HCT116 (cell line): ENCODE data around the gene RPL21. TPM values are rescaled to one million over a fixed set of nuclear protein-coding genes. Genes with fewer than 3 reads are reported as not detected.

ENCODE experiments used
- ATAC-seq: fragments of 200-7000 bp; cut with Tn5 transposase; 2 replicates; pipeline ENCODE4 v1.9.1; 2020; ENCODE audit warnings: mild to moderate bottlenecking, moderate library complexity
- BruUV-seq: library from RNA; stranded (reverse); fragments of 400-500 nt; replicated peaks from 2 replicates; lab custom pipeline; 2021; lab: Mats Ljungman, UMichigan
- CTCF ChIA-PET: fragments of 300-600 bp; sonication (Branson Sonifier 250); formaldehyde crosslinking; loops from one replicate; lab custom pipeline; 2021; ENCODE audit warnings: antibody characterized with exemption; lab: Charles Lee
- POLR2A ChIA-PET: fragments of 300-600, 350-600 bp; sonication (Branson Sonifier 250); formaldehyde crosslinking; loops from one replicate; lab custom pipeline; 2021; ENCODE audit warnings: antibody characterized with exemption; lab: Charles Lee
- RAD21 ChIA-PET, 2 experiments: fragments of 300-600 bp; sonication (Branson Sonifier 250); formaldehyde crosslinking; loops; one replicate each; lab custom pipeline; 2023; ENCODE audit warnings: low total read pairs in 2 of 2; ENCODE audit not compliant: uncharacterized antibody in 2 of 2, unreplicated experiment in 2 of 2, low non-redundant PET in 1 of 2; lab: Charles Lee
- DNase-seq: peaks from one replicate; pipeline ENCODE4 v3.0.0-alpha.2; 2010; ENCODE audit warnings: low read depth, low spot score
- H2AFZ ChIP-seq: fragments of 200-600 bp; shearing (Covaris generic), sonication (generic); 2 replicates; pipeline ENCODE4 v1.6.1; 2017; ENCODE audit warnings: low read depth, mixed run types, mixed read lengths, antibody characterized with exemption, low read length; ENCODE audit not compliant: poor library complexity, severe bottlenecking
- H3K27ac ChIP-seq: 2 replicates; pipeline ENCODE4 v1.5.1; 2012; ENCODE audit warnings: low read depth, low read length
- H3K27me3 ChIP-seq: fragments of 200-600 bp; sonication (generic); 2 replicates; pipeline ENCODE4 v1.6.1; 2016; ENCODE audit warnings: mixed run types, low read length, mixed read lengths; ENCODE audit not compliant: insufficient read depth
- H3K36me3 ChIP-seq, 2 experiments: fragments of 200-500 bp in 1 of 2; fragments of 200-600 bp in 1 of 2; sonication (Bioruptor generic) in 1 of 2; sonication (generic) in 1 of 2; 2 replicates each; pipeline versions ENCODE4 v1.5.1 to v1.6.1; 2014 to 2016; ENCODE audit warnings: low read length in 2 of 2, inconsistent platforms in 1 of 2, mixed read lengths in 1 of 2, mixed run types in 1 of 2; ENCODE audit not compliant: insufficient read depth in 2 of 2, control insufficient read depth in 1 of 2
- H3K4me1 ChIP-seq, 2 experiments: fragments of 200-600 bp in 1 of 2; sonication (generic) in 1 of 2; 2 replicates each; pipeline versions ENCODE4 v1.5.1 to v1.6.1; 2012 to 2017; ENCODE audit warnings: low read length in 2 of 2, inconsistent platforms in 1 of 2, mild to moderate bottlenecking in 1 of 2, mixed read lengths in 1 of 2, mixed run types in 1 of 2, moderate library complexity in 1 of 2; ENCODE audit not compliant: insufficient read depth in 2 of 2, control insufficient read depth in 1 of 2
- H3K4me2 ChIP-seq: fragments of 200-600 bp; sonication (generic); 2 replicates; pipeline ENCODE4 v1.6.1; 2017; ENCODE audit warnings: mixed run types, low read length, mixed read lengths
- H3K4me3 ChIP-seq, 2 experiments: fragments of 200-600 bp in 1 of 2; sonication (generic) in 1 of 2; replicated peaks in 1 of 2; 2 replicates each; pipeline ENCODE4 v1.5.1; 2011 to 2016; ENCODE audit warnings: low read length in 2 of 2, control low read depth in 1 of 2, low read depth in 1 of 2, mild to moderate bottlenecking in 1 of 2, mixed read lengths in 1 of 2, mixed run types in 1 of 2
- H3K79me2 ChIP-seq: fragments of 200-600 bp; sonication (generic); 2 replicates; pipeline ENCODE4 v1.6.1; 2017; ENCODE audit warnings: mild to moderate bottlenecking, mixed run types, low read length, moderate library complexity, mixed read lengths; ENCODE audit not compliant: insufficient read depth
- H3K9ac ChIP-seq: fragments of 200-600 bp; sonication (generic); 2 replicates; pipeline ENCODE4 v1.6.1; 2016; ENCODE audit warnings: low read length, mixed read lengths
- H3K9me2 ChIP-seq: fragments of 200-600 bp; sonication (generic), shearing (Covaris generic); 2 replicates; pipeline ENCODE4 v1.6.1; 2017; ENCODE audit warnings: mixed run types, mild to moderate bottlenecking, moderate library complexity; ENCODE audit not compliant: insufficient read depth
- H3K9me3 ChIP-seq, 2 experiments: fragments of 200-500 bp in 1 of 2; fragments of 200-600 bp in 1 of 2; sonication (Bioruptor generic) in 1 of 2; sonication (generic) in 1 of 2; 2 replicates each; pipeline ENCODE4 v1.6.1; 2014 to 2017; ENCODE audit warnings: low read length in 2 of 2, mixed read lengths in 2 of 2, inconsistent platforms in 1 of 2, low read depth in 1 of 2, mild to moderate bottlenecking in 1 of 2, mixed run types in 1 of 2, moderate library complexity in 1 of 2; ENCODE audit not compliant: control insufficient read depth in 1 of 2, insufficient read depth in 1 of 2
- H4K20me1 ChIP-seq: fragments of 200-600 bp; sonication (generic), shearing (Covaris generic); 2 replicates; pipeline ENCODE4 v1.6.1; 2017; ENCODE audit warnings: mixed run types, mild to moderate bottlenecking, moderate library complexity; ENCODE audit not compliant: insufficient read depth
- ATF3 ChIP-seq: IDR thresholded peaks from 2 replicates; pipeline ENCODE4 v1.6.1; 2012
- CBX3 ChIP-seq: IDR thresholded peaks from 2 replicates; pipeline ENCODE4 v1.6.1; 2012; ENCODE audit warnings: low read depth
- CEBPB ChIP-seq: IDR thresholded peaks from 2 replicates; pipeline ENCODE4 v1.6.1; 2012; ENCODE audit warnings: low read depth
- EGR1 ChIP-seq: IDR thresholded peaks from 2 replicates; pipeline ENCODE4 v1.6.1; 2012; ENCODE audit warnings: low read depth
- EZH2 ChIP-seq: fragments of 200-600 bp; sonication (generic); IDR thresholded peaks from 2 replicates; pipeline ENCODE4 v1.6.1; 2017; ENCODE audit warnings: antibody characterized with exemption, mixed run types
- EZH2phosphoT487 ChIP-seq: fragments of 200-600 bp; IDR thresholded peaks from 2 replicates; pipeline ENCODE4 v1.6.1; 2018; ENCODE audit warnings: antibody characterized with exemption, borderline replicate concordance
- POLR2A ChIP-seq: IDR thresholded peaks from 2 replicates; pipeline ENCODE4 v1.7.0; 2011; ENCODE audit warnings: borderline replicate concordance; ENCODE audit not compliant: insufficient read depth, insufficient read length; ENCODE audit errors: extremely low read depth
- RAD21 ChIP-seq: IDR thresholded peaks from 2 replicates; pipeline ENCODE4 v1.6.1; 2012; ENCODE audit warnings: low read depth, mild to moderate bottlenecking
- SIN3A ChIP-seq: IDR thresholded peaks from 2 replicates; pipeline ENCODE4 v1.6.1; 2012; ENCODE audit warnings: low read depth
- SRF ChIP-seq: IDR thresholded peaks from 2 replicates; pipeline ENCODE4 v1.6.1; 2012; ENCODE audit warnings: low read depth
- YY1 ChIP-seq: IDR thresholded peaks from 2 replicates; pipeline ENCODE4 v1.6.1; 2011; ENCODE audit warnings: low read length, low read depth, moderate library complexity, mild to moderate bottlenecking; ENCODE audit not compliant: insufficient replicate concordance; ENCODE audit errors: extremely low read depth
- ZNF274 ChIP-seq: fragments of 200-500 bp; sonication (Bioruptor generic); IDR thresholded peaks from 2 replicates; pipeline ENCODE4 v1.6.1; 2014; ENCODE audit warnings: mild to moderate bottlenecking, low read depth, low read length, inconsistent platforms
- intact Hi-C: fragments of 100-400 bp; cut with micrococcal nuclease; formaldehyde crosslinking; loops from 2 replicates; pipeline ENCODE4 v1.10.0; 2022
- total RNA-seq: library from RNA; stranded (reverse); gene quantifications from one replicate; pipeline ENCODE4 v1.2.1, GENCODE V29; 2021; ENCODE audit not compliant: unreplicated experiment
- TF ChIP-seq, protein P1 (sequence below): IDR thresholded peaks from 2 replicates; pipeline ENCODE4 v1.6.1; 2011; ENCODE audit warnings: mild to moderate bottlenecking, low read length, moderate library complexity; ENCODE audit not compliant: insufficient replicate concordance; ENCODE audit errors: extremely low read depth
- TF ChIP-seq, protein P2 (sequence below), 3 experiments: fragments of 200-600 bp in 1 of 3; sonication (generic) in 1 of 3; IDR thresholded peaks in 2 of 3; conservative IDR thresholded peaks in 1 of 3; 2 replicates each; pipeline ENCODE4 v1.5.1; 2012 to 2017; ENCODE audit warnings: low read depth in 2 of 3, low read length in 2 of 3, antibody characterized with exemption in 1 of 3, borderline replicate concordance in 1 of 3, control low read depth in 1 of 3, mild to moderate bottlenecking in 1 of 3, mixed read lengths in 1 of 3, mixed run types in 1 of 3, moderate library complexity in 1 of 3; ENCODE audit not compliant: insufficient read depth in 1 of 3
- TF ChIP-seq, protein P3 (sequence below): IDR thresholded peaks from 2 replicates; pipeline ENCODE4 v1.6.1; 2012; ENCODE audit warnings: low read depth

RPL21 gene
- total RNA-seq, 1 experiment from 2014 or later, result 915 TPM

DNA sequence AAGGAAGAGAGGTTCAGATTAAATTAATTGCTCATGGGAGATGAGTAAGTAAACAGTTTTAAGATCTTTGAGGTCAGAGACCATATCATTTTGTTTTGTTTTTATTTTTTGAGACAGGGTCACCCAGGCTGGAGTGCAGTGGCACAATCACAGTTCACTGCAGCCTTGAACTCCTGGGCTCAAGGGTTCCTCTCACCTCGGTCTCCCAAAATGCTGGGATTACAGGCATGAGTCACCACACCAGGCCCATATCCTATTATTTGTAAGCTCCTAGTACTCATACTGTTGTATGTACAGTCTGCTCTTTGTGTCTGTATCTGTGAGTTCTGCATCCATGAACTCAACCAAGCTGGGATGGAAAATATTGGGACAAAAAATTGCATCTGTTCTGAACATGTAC lies 13.3 kb downstream of the RPL21 start (continued):
- TF ChIP-seq, protein P1, sequence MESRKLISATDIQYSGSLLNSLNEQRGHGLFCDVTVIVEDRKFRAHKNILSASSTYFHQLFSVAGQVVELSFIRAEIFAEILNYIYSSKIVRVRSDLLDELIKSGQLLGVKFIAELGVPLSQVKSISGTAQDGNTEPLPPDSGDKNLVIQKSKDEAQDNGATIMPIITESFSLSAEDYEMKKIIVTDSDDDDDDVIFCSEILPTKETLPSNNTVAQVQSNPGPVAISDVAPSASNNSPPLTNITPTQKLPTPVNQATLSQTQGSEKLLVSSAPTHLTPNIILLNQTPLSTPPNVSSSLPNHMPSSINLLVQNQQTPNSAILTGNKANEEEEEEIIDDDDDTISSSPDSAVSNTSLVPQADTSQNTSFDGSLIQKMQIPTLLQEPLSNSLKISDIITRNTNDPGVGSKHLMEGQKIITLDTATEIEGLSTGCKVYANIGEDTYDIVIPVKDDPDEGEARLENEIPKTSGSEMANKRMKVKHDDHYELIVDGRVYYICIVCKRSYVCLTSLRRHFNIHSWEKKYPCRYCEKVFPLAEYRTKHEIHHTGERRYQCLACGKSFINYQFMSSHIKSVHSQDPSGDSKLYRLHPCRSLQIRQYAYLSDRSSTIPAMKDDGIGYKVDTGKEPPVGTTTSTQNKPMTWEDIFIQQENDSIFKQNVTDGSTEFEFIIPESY, result no peak
- TF ChIP-seq CEBPB (no peak), EZH2 (no peak), EGR1 (no peak)
- TF ChIP-seq, protein P2, sequence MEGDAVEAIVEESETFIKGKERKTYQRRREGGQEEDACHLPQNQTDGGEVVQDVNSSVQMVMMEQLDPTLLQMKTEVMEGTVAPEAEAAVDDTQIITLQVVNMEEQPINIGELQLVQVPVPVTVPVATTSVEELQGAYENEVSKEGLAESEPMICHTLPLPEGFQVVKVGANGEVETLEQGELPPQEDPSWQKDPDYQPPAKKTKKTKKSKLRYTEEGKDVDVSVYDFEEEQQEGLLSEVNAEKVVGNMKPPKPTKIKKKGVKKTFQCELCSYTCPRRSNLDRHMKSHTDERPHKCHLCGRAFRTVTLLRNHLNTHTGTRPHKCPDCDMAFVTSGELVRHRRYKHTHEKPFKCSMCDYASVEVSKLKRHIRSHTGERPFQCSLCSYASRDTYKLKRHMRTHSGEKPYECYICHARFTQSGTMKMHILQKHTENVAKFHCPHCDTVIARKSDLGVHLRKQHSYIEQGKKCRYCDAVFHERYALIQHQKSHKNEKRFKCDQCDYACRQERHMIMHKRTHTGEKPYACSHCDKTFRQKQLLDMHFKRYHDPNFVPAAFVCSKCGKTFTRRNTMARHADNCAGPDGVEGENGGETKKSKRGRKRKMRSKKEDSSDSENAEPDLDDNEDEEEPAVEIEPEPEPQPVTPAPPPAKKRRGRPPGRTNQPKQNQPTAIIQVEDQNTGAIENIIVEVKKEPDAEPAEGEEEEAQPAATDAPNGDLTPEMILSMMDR (IDR thresholded peaks at IDR 0.05 in 2 of 3, conservative IDR thresholded peaks at IDR 0.05 in 1 of 3; ENCODE audit: borderline replicate concordance in 1 of 3, insufficient read depth in 1 of 3, low read depth in 2 of 3, low read length in 2 of 3), result no peak

DNA sequence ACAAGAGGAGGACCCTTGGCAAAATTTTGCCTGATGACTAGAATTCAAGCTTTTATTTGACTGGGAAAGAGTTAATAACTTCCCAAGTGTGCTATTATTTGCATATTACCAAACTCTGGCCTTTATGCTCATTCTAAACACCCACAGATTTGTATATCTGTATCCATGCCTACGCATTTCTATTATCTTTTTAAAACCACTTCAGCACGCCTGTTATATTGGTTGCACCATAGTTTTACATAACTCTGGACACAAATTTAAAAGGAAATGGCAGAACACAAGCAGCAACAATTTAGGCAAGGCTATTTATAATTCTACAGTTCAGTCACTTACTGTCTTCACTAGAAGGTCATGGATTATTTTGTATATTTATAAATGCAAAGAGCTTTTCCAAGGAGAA lies 15.6 kb downstream of the RPL21 start:
- POLR2A ChIA-PET, result no interaction called here
- no peak overlapping the region for H2AFZ ChIP-seq
- intact Hi-C loops, result no loop called here
- no peaks in the 10 kb centered on the region for H3K27me3 ChIP-seq
- H3K9ac ChIP-seq, result no peak overlapping the region
- no peaks in the 10 kb centered on the region for H3K9me2 ChIP-seq
- H3K27ac ChIP-seq, result no peak overlapping the region
- TF ChIP-seq, protein P1, result no peak
- TF ChIP-seq ZNF274 (no peak), SRF (no peak), ATF3 (no peak), CBX3 (no peak), SIN3A (no peak), YY1 (no peak), RAD21 (no peak), EZH2phosphoT487 (no peak), EGR1 (no peak), POLR2A (no peak)
- TF ChIP-seq, protein P3, sequence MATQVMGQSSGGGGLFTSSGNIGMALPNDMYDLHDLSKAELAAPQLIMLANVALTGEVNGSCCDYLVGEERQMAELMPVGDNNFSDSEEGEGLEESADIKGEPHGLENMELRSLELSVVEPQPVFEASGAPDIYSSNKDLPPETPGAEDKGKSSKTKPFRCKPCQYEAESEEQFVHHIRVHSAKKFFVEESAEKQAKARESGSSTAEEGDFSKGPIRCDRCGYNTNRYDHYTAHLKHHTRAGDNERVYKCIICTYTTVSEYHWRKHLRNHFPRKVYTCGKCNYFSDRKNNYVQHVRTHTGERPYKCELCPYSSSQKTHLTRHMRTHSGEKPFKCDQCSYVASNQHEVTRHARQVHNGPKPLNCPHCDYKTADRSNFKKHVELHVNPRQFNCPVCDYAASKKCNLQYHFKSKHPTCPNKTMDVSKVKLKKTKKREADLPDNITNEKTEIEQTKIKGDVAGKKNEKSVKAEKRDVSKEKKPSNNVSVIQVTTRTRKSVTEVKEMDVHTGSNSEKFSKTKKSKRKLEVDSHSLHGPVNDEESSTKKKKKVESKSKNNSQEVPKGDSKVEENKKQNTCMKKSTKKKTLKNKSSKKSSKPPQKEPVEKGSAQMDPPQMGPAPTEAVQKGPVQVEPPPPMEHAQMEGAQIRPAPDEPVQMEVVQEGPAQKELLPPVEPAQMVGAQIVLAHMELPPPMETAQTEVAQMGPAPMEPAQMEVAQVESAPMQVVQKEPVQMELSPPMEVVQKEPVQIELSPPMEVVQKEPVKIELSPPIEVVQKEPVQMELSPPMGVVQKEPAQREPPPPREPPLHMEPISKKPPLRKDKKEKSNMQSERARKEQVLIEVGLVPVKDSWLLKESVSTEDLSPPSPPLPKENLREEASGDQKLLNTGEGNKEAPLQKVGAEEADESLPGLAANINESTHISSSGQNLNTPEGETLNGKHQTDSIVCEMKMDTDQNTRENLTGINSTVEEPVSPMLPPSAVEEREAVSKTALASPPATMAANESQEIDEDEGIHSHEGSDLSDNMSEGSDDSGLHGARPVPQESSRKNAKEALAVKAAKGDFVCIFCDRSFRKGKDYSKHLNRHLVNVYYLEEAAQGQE, result no peak
- BruUV-seq, result no TSS peak
- DNase-seq (no peak), ATAC-seq (no peak)
- CTCF ChIA-PET, result no interaction called here
- H3K79me2 ChIP-seq, result no peaks in the 10 kb centered on the region
- no peaks in the 10 kb centered on the region for H3K9me3 ChIP-seq
- H3K4me1 ChIP-seq, result peaks cover 0 to 14% of the 10 kb centered on the region in 2 experiments; a peak in 3 of 4 replicates
- no peak overlapping the region for H3K4me2 ChIP-seq
- RAD21 ChIA-PET, result no interaction called here
- H3K36me3 ChIP-seq, result no peaks in the 10 kb centered on the region
- no peaks in the 10 kb centered on the region for H4K20me1 ChIP-seq
- no peak overlapping the region for H3K4me3 ChIP-seq
